NCI-H2196 (cell line): ENCODE data around the gene TJP1.
"Not testable (repeated sequence)": the region's sequence is repeated elsewhere in the genome, so short reads cannot be mapped to it uniquely, and the experiment has no call there.

Experiments used
- DNase-seq: peaks from one replicate; lab custom pipeline; 2025; ENCODE audit not compliant: unreplicated experiment; lab: John Stamatoyannopoulos, UW

The TJP1 gene

GRCh38 chr15:29685156-29686078, 136.9 kb downstream of the TJP1 start:
- no peak for DNase-seq

GRCh38 chr15:29682781-29683180, 139.5 kb downstream of the TJP1 start:
- DNase-seq, result no peak

- DNase-seq, result no peak
Observed at GRCh38 chr15:29682361-29682760, 139.9 kb downstream of the TJP1 start.

- no peak for DNase-seq
Observed at GRCh38 chr15:29681946-29682345, 140.3 kb downstream of the TJP1 start.

- DNase-seq, result no peak
Observed at GRCh38 chr15:29681166-29681845, 141.0 kb downstream of the TJP1 start.

- no peak for DNase-seq
Observed at GRCh38 chr15:29680465-29681165, 141.7 kb downstream of the TJP1 start.

GRCh38 chr15:29678504-29679034, 143.7 kb downstream of the TJP1 start:
- no peak for DNase-seq

GRCh38 chr15:29677871-29678461, 144.3 kb downstream of the TJP1 start:
- DNase-seq, result no peak

- DNase-seq, result no peak
Observed at GRCh38 chr15:29677455-29677854, 144.8 kb downstream of the TJP1 start.

- no peak for DNase-seq
Observed at GRCh38 chr15:29676961-29677402, 145.3 kb downstream of the TJP1 start.

GRCh38 chr15:29676374-29676960, 145.8 kb downstream of the TJP1 start:
- not testable (repeated sequence) for DNase-seq

GRCh38 chr15:29675791-29676301, 146.4 kb downstream of the TJP1 start:
- no peak for DNase-seq

- no peak for DNase-seq
Observed at GRCh38 chr15:29674661-29675533, 147.4 kb downstream of the TJP1 start.

- no peak for DNase-seq
Observed at GRCh38 chr15:29672923-29673809, 149.1 kb downstream of the TJP1 start.

- DNase-seq, result no peak
Observed at GRCh38 chr15:29672446-29672845, 149.8 kb downstream of the TJP1 start.

GRCh38 chr15:29672046-29672445, 150.2 kb downstream of the TJP1 start:
- not testable (repeated sequence) for DNase-seq

GRCh38 chr15:29670998-29671981, 151.0 kb downstream of the TJP1 start:
- DNase-seq, result no peak
